HG02642 (cell line): Measurements from ENCODE around the gene C5orf34.

ENCODE experiments used
- ATAC-seq: cut with Tn5 transposase; IDR thresholded peaks from one replicate; pipeline ENCODE4 v1.9.1; 2021; ENCODE audit warnings: mild to moderate bottlenecking; ENCODE audit not compliant: unreplicated experiment, poor library complexity

C5orf34 gene

GRCh38 chr5:43437062-43437660, 77.8 kb downstream of the C5orf34 start:
- ATAC-seq, result no peak
